NCI-H345 (cell line): ENCODE results near the gene KIAA1671.

Source experiments
- DNase-seq: peaks from one replicate; lab custom pipeline; 2025; lab: John Stamatoyannopoulos, UW

KIAA1671 gene

DNA sequence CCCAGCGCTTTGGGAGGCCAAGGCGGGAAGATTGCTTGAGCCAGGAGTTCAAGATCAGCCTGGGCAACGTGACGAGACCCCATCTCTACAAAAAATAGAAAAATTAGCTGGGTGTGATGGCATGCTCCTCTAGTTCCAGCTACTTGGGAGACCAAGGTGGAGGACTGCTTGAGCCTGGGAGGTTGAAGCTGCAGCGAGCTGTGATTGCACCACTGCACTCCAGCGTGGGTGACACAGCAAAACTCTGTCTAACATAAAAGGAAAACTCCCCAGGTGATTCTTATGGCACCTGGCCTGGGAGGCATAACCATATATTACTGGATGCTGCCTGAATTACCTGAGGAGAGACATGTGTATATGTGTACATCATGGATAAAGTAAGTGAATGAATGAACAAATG is 29.1 kb downstream of the KIAA1671 start:
- no peak for DNase-seq

DNA sequence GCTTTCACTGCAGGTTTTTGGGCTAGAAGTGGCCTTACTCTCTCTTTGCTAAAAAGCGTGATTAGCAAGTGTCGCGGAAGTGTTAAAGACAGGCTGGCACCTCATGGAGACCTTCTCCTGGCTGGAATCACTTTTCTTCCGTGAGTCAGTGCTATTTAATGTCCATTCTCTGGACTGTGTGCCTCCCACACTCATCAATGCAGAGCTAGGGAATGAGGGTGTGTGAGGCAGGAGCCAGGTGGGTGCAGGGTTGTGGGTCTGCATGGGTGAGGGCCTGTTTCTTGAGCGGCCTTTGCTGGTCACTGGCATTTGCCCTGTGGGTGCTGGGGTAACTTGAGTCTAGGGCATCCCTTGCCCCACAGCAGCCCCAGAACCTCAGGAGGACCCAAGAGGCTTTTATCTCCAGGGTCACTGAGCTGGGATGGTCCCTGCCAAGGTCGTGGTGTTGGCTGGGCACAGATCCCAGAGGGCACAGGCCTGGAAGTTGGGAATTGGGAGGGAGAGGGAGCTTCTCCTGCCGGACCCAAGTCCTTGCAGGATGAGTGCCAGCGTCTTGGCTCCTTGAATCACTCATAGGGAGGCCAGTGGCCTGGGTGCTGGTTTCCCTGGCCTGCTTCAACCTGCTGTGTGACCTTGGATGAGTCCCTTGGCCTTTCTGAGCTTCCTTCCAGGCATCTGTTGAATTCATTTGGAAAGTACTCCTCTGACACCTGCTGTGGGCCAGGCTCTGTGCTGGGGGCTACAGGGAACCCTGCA is 30.0 kb downstream of the KIAA1671 start:
- no peak for DNase-seq

DNA sequence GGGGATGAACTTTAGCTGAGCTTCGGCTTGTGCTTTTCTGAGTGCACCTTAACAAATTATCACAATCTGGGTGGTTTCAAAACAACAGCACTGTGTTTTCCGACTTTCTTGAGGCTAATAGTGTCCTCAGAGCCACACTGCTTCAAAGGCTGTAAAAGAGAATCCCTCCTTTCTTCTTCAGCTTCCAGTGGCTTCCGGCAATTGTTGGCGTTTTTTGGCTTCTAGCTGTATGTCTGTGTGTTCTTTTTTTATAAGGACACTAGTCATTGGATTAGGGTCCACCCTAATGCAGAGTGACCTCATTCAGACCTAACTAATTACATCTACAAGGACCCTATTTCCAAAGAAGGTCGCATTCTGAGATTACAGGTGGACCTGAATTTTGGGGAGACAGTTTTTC is 30.6 kb downstream of the KIAA1671 start:
- DNase-seq = no peak

DNA sequence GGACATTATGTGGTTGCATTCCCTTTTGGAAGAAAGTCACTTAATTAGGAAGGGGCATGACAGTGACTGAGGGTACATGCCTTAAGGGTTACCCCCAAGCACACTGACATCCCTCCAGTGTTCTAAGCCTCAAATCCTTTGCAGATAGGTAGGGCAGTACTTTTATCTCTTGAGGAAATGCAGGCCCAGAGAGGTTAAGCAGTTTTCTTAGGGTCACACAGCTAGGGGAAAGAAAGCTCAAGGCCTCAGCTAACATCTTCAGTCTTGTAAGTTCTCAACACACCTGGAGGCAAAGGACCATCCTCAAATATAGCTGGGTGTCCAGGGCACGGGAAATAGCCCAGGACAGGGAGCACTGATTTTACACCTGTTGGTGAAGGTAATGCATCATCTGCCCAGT is 31.6 kb downstream of the KIAA1671 start:
- DNase-seq = no peak

DNA sequence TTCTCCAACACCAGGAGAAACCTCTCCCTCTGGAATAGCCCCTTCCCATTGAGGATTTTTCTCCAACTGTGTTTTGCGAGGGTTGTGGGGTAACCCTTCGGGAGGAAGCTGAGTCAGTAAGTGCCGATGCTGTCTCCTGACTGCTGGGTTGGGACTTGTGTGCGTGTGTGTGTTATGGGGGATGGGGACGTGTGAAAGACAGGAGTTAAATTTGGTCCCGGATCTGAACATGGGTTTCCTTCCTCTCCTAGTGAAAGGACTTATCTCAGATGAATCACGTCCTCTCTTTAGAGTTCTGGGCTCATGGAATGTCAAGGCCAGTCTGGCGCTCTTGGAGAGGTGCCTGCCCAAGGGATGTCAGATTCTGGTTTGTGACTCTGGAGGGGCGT is 33.3 kb downstream of the KIAA1671 start:
- DNase-seq = no peak

DNA sequence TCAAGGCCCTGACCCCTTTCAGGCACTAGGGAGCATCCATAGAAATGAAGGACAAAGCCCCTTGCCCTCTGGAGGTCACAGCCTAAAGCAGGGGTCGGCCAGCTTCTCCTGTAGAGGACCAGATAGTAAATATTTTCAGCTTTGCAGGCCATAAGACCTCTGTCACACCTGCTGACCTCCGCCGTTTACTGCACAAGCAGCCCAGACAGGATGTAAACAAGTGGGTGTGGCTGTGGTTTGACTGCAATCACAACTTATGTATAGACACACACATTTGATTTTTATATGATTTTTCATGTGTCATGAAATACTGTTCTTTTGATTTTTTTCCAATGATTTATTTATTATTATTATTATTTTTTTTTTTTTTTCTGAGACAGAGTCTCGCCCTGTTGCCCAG is 34.3 kb downstream of the KIAA1671 start:
- no peak for DNase-seq

DNA sequence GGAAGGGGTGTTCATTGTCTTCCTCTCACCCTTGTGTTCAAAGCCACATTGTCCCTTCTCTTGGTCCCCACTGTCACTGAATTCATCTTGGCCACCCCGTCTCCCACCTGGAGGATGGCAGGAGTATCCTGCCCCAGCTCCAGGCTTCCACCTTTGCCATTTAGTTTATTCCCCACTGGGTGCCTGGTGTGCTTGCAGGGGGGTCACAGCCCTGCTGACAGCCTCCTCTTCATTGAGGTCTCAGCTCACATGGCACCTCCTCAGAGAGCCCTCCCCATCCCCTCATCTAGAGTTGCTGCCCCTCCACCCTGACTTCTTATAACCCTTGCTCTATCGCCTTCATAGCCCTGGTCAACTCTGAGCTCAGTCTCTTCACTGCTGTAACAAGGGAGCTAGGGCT is 36.6 kb downstream of the KIAA1671 start:
- no peak for DNase-seq

DNA sequence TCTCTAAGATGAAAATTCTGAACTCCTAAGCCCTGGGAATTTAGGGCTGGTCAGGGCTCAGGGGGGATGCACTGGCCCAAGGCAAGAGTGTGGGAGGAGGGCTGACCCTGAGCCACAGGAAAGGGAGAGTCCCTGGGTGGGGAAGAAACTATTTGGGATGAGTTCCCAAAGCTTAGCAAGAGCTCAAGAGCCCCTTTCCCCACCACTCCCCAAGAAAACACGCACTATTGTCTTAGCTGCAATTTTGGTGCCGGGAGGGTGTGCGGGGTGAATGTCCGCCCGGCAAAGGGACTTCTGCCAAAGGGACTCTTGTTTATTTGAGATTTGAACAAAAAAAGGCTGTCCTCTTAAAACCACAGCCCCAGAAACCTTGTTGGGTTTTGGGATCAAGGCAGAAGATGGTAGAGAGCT is 37.0 kb downstream of the KIAA1671 start:
- no peak for DNase-seq

DNA sequence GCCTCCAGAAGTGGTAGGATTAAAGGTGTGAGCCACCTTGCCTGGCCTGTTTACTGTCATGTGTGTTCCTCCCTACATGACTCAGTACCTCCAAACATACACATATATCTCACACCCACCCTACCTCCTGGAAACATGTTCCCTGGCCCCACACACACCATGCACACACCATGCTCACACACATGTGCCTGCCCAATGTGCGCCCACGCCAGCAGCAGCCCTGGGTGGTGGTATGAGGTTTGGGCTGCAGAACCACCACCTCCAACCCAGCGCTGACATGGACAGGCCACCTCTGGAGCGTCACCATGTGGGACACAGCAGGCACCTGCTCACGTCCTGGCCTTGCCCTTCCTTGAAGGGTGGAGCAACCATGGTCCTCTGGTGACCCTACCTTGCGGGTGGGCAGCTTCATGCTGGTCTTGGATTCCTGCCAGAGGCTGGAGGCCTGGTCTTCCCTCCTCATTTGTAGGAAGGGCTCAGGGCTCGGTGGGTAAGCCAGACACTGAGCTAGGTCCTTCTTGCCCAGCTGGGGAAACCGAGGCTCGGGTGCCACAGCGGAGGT is 37.9 kb downstream of the KIAA1671 start:
- DNase-seq = no peak

DNA sequence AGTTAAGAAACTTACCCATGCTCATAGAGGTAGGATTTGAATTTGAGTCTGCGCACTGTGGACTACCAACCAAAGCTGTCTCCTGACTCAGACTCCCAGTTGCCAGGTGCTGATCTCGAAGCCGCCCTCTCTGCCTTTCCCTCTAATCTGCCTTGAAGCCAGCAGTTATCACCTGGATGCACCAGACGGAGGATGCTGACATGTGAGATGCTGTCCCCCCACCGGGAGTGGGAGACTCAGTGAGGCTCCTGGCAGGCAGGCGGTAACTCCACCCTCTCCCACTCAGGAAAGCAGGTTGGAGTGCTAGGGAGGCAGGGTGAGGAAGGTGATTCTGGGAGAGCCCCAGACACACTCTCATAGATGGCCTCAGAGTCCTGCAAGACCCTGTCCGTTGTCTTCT is 40.4 kb downstream of the KIAA1671 start:
- DNase-seq = no peak

DNA sequence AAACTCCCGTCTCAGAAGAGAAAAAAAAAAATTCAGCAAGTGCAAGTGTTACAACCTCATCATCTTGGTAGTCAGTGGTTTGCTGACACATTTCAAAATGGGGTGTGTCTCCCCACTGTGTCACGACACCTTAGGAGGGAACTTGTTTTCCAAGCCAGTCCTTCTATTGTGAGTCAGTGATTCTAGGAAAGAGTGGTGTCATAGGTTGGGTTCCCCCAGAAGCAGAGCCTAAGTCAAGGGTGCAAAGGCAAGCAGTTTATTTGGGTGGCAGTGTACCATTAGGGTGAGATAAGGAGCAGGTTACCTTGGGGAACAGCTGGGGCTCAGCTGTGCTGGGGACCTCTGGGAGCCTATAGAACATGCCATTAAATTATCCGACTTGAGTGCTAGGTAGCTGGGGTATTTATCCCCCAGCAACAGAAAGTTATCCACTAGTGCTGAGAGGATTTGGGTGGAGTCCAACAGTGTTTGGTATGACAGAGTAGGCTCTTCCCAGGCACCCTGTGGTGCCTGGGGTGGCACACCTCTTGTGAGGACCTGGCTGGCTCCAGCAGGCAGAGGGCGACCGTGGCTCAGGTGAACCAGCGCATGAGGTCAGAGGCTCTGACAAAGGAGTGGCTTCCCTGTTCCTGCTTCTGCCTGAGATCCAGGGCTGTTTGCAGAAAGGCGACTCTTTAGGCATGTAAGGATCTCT is 41.7 kb downstream of the KIAA1671 start:
- peak; percentile 65 for DNase-seq

DNA sequence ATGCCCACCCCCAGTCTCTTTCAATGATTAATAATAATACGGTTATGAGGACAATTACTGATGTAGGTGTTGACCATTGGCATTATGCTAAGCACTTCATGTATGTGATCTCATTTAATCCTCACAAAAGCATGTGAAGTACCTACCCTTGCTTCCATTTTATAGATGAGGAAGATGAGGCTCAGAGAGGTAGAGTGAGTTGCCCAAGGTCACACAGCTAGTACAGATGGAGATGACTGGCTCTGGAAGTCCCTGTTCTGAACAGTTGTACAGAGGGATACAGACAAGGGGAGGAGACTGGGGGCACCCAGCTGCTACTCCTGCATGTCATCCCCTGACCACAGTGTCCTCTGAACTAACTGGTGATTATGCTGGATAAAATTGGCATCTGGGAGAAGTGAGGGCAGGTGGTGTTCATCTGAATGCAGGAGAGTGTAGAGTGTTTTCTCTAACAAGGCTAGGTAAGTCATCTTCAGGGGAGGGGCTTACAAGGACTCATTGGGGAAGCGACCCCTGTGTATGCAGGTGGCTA is 43.2 kb downstream of the KIAA1671 start:
- DNase-seq = peak; percentile 8

DNA sequence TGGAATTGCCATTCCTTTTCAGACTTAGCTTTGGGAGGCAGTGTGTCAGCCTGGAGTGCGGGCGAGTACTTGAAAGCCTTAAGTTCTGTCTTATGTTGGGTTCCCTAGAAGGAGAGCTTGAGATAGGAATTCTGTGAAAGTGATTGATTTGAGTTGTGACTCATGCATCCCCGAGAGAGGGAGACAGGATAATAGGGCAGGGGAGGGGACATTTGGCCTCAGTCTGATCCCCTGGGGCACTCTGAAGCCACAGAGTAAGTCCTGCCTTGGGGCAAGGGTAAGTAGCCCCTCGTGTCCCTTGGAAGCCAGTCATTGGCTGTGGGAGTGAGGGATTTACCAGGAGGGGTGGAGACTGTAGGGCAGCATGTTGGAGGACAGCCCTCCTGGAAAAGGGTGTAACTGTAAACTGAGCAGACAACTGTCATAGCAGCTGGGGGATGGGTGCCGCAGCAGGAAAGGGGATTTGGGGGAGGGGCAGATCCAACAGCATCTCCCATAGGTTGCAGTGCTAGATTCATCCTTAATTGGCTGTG is 44.0 kb downstream of the KIAA1671 start:
- peak; percentile 57 for DNase-seq

DNA sequence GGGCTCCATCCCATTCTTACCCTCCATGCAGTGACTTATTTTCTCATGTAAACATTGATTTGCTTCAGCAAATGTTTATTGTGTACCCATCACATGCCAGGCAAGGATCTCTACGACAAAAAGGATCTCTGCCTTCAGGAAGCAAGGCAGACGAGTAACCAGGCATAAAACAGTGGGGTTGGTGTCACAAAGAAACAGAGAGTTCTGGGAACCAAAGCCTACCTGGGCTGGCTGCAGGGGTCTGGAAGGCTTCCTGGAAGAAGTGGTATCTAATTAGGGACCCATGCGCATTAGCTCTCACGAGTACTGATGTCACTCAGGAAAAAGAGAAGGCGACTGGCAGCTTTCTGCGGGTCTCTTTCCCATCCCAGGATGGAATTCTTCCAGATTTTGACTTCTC is 44.5 kb downstream of the KIAA1671 start:
- no peak for DNase-seq

DNA sequence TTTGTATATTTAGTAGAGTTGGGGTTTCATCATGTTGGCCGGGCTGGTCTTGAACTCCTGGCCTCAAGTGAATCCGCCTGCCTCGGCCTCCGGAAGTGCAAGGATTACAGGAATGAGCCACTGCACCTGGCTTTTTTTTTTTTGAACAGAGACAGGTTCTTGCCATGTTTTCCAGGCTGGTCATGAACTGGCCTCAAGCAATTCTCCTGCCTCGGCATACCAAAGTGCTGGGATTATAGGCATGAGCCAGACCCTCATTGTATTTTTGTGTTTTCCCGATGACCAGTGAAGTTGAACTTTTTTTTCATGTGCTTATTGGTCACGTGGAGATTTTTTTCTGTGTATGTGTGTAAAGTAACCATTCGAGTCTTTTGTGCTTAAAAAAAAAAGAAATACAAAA is 48.2 kb downstream of the KIAA1671 start:
- no peak for DNase-seq

DNA sequence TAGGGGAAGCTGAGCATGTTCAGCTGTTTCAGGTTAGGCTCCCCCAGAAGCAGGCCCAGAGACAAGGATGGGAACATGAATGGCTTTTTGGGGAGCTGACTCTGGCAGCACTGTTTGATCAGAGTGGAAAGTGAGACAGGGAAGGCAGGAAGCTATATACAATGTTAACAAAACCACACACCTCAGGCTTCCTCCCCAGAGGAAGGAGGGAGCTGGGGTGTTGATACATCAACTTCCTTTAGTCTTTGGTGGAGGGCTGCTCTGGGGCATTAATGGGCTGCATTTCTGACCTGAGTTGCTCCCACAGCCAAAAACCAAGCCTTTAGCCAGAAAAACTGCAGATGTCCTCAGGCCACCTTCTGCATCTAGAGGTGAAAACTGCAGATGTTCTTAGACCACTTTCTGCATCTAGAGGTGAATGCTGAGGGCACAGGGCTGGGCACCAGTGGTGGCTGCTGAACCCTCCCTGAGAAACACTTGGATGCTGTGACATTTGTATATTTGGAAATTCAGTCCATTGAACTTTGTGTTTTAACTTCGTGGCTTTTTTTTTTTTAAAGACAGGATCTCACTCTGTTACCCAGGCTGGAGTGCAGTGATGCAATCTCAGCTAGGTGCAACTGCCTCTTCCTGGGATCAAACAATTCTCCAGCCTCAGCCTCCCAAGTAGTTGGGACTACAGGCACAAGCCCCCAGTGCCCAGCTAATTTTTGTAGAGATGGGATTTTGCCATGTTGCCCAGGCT is 49.9 kb downstream of the KIAA1671 start:
- no peak for DNase-seq

DNA sequence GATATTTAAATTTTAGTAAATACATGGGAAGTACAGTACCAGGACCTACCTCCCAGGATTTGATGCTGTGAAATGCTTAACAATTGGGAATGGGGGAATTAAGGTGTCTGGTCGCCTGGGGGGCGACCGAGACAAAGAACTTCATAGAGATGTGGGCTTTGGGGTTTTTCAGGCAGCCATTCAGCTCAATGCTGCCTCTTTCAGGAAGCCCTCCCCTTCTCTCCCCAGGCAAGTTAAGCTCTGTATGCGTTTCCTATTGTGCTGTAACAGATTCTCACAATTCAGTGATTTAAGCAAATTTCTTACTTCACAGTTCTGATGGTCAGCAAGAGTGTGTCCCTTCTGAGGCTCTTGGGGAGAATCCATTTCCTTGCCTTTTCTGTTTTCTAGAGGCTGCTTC is 53.8 kb downstream of the KIAA1671 start:
- DNase-seq = no peak

DNA sequence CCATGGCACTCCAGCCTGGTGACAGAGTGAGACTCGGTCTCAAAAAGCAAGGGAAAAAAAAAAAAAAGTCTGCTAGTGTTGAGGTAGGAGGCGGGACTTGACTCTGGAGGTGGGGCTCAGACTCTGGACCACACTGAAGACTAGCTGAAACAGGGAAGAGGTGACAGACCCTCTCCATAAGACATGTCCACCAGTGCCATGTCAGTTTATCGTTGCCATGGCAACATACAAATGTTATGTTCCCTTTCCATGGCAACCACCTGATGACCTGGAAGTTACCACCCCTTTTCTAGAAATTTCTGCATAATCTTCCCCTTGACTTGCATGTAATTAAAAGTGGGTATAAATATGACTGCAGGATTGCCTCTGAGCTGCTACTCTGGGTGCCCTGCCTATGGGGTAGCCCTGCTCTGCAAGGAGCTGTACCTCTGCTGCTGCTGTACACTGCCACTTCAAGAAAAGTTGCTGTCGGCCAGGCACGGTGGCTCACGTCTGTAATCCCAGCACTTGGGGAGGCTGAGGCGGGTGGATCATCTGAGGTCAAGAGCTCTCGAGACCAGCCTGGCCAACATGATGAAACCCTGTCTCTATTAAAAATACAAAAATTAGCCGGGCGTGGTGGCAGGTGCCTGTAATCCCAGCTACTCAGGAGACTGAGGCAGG is 55.1 kb downstream of the KIAA1671 start:
- DNase-seq = no peak

DNA sequence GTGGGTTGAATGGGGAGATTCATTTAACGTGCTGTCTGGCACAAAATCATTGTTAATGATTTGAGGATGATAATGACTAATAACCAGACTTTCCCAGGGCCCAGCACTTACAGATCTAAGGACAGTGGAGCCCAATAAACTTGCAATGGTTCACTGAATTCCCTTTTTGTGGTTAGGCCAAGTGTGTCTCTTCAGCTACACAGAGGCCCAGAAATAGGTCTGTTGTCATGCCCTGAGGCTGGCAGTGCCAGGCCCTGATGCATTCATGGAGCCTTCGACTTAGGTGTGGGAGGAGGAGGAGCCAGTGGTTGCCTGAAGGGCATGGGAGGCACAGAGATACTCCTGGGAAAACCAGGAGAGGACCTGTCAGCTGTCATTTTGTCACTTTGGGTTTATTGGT is 56.1 kb downstream of the KIAA1671 start:
- peak; percentile 15 for DNase-seq

DNA sequence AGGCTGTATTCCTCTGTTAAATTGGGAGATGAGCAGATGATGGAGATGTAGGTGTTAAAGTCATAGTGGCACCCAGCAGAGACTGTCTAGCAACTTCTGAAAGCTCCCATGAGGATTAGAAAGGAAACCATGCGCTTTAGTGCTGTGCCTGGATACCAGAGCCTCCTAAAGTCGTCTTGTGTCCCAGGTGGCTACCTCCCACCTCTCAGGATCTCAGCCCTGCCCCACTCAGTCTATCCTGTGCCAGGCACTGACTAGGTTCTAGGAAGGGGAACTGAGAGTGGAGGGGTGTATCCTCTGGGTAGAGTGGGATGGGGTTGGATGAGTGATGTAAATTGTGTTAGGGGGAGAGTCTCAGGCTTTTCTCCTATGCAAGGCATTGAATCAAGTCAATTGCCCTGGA is 60.2 kb downstream of the KIAA1671 start:
- no peak for DNase-seq

DNA sequence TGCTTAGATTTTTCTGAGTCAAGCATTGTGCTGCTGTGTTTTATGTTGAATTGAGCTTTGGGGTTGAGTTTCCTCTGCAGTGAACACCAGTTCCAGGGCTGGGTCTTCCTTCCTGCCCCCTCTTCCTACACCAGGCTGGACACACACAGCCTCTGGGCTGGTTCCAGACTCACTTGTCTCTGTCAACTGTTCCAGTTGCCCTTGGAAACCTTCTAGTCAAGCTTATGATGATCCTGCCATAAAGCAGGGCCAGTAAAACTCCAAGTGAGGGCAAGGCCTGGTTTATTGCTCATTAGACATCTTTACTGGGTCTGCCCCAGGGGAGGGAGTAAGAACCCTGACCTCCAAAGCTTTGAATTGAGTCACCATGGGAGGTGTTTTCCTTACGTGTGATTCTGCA is 61.1 kb downstream of the KIAA1671 start:
- DNase-seq = no peak
